ENCODE results near the gene SIX3.

The SIX3 gene

GRCh38 chr2:44952806-44953498 is 11.4 kb downstream of the SIX3 start:
- no peak for TF ChIP-seq POLR2A (IDR thresholded peaks at IDR 0.05; ENCODE audit: low read depth, low read length)
- FAIRE-seq (no peak), DNase-seq (ENCODE audit: insufficient read length, low spot score) (no peak)

DNA sequence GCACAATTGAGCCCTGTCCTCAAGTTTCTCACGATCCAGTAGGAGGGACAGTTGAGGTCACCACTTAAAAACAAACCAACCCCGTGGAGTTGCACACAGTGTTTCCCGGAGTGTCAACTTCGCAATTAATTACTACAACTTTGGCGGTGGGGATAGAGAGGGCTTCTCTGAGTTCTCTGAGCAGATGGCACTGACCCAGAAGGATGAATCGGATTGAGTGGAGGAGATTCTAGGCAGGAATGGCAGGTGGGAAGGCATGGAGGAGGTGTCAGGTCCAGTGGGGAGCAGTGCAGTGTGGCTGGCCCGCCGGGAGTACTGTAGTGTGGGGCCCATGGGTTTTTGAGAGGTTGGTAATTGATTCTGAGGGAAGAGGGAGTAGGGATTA is 12.0 kb downstream of the SIX3 start:
- TF ChIP-seq POLR2A (IDR thresholded peaks at IDR 0.05; ENCODE audit: low read depth, low read length): no peak
- no peak for FAIRE-seq
- DNase-seq (ENCODE audit: insufficient read length, low spot score): no peak

DNA sequence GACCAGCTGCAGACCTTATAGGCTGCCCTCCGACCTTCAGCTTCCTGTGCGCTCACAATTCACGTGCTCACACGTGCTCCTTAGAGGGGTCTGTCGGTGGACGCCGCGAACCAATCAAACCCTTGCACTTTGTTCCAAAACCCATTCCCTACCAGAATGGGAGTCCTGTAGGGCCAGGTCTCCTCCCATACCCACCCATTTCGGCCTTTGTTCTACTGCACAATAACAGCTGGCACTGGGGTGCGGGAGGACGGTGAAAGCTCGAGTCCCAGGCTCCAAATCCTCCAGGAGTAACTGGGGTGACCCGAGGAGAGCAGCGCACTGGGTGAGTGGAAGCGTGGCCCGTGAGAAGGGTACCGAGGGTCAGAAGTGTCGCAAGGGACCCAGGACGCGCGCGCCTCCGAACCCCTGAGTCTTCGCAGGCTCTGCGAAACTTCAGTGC is 13.0 kb downstream of the SIX3 start:
- FAIRE-seq: no peak
- no peak for DNase-seq (ENCODE audit: insufficient read length, low spot score)
- TF ChIP-seq POLR2A (IDR thresholded peaks at IDR 0.05; ENCODE audit: low read depth, low read length): no peak

DNA sequence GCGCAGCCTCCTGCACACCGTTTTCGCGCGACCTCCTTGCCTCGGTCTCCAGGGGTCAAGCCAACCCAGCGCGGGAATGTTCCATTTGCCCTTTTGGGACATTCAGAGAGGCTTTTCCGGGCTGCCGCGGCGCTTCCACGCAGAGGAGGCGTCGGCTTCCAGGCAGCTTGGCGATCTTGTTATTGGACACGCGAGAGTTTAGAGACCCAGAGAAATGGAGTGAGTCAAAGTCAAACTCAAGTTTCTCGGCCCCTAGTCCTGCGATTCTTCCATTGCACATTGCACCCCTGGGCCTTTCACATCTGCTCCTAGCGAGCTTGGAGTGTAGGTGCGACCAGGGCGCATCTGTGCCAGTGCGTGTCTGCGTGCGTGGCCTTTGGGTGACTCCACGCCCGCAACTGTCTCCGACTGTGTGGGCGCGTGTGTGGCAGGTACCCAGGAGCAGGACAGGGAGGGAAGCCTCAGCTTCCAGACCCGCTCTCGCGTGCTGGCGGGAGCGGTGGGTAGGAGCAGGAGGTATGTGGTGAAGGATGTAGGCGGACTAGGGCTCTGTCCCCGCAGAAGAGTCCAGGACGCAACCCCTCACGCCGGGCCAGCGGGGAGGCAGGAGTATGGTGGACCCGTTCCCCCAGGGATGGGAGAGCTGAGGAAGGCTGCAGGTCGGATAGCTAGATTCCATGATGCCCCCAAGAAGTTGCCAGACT is 13.5 kb downstream of the SIX3 start:
- TF ChIP-seq POLR2A (IDR thresholded peaks at IDR 0.05; ENCODE audit: low read depth, low read length): no peak
- DNase-seq (ENCODE audit: insufficient read length, low spot score) (no peak), FAIRE-seq (no peak)

DNA sequence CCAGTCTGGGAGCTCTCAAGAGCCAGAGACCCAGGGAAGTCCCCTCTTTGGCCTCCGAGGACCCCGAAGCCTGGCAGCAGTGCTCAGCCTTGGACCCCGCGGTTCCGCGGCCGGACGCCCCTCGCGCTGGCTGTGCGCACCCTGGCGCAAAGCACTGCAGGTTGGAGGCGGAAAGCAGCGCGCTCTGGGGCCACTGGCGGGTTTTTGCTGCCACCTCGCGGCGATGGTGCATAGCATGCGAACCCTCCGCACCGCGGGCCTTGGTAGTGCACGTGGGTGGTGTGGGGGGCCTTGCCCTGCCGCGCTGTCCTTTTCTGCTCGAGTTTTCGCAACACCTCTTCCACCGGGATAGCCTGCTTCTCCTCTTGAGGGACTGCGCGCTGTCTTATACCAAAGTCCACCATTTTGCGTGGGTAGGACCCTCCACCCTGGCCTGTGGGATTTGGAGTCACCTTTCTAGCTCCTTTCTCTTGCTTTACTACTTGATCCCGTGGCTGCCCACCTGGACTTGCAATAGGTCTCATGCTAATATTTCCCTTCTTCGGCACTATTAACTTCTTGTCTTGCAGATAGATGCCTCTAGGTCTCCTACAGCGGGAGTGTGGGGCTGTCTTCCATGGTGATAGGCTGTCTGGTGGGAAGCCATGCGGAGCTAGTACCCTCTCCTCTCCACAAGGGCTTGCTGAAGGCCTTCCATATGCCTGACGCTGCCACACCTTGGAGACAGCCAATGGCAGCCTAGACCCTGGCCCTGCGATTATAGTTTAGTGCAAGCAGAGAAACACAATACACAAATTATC is 14.3 kb downstream of the SIX3 start:
- TF ChIP-seq POLR2A (IDR thresholded peaks at IDR 0.05; ENCODE audit: low read depth, low read length): no peak
- FAIRE-seq (no peak), DNase-seq (ENCODE audit: insufficient read length, low spot score) (peak; percentile 83)

- no peak for FAIRE-seq
Observed at GRCh38 chr2:44956843-44957242, 15.3 kb downstream of the SIX3 start.

DNA sequence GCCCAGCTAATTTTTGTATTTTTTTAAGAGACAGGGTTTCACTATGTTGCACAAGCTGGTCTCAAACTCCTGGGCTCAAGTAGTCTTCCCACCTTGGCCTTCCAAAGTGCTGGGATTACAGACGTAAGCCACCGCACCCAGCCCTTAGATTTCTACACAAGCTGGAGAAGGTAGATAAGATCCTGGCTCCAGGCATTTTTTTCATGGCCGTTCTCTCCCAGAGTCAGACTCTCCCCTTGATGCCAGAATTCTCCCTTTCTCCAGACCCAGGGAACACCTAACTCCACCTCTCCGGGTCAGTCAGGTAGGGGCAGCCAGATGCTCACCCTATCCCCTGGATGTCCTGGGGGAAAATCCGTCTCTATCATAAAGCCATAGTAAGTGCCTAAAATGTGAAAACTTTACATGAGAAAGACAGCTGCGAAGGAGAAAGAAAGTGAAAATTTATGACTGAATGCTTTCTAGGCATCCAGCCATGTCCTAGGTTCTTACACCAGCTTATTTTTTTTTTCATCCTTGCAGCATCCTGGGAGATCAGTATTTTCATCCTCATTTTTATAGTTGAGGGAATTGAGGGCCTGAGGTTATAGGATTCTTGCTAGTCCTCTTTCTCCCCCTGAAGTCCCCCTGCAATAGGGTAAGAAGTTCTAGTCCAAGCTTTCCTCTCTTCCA is 16.3 kb downstream of the SIX3 start:
- DNase-seq (ENCODE audit: insufficient read length, low spot score) (no peak), FAIRE-seq (no peak)
- TF ChIP-seq POLR2A (IDR thresholded peaks at IDR 0.05; ENCODE audit: low read depth, low read length): no peak

More at GRCh38 chr2:44956843-44957242, 15.3 kb downstream of the SIX3 start:
- no peak for DNase-seq (ENCODE audit: insufficient read length, low spot score)
- no peak for TF ChIP-seq POLR2A (IDR thresholded peaks at IDR 0.05; ENCODE audit: low read depth, low read length)

DNA sequence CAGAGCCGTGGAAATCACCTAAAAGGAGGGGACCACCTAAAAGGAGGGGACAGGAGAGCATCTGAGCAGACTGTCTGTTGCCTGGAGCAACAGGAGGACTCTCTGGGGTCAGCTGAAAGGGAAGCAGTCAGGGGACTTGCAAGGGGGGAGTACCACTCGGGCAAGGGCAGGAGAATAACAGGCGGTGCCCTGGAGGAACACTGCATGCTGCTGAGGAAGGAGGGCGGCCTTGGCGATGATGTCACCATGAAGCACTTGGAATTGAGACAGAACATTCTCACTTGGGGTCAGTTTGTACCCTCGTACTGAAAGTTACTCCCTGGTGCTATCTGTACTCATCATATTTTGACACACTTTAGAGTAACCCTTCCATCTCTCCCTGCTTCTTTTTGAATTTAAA is 18.4 kb downstream of the SIX3 start:
- no peak for TF ChIP-seq POLR2A (IDR thresholded peaks at IDR 0.05; ENCODE audit: low read depth, low read length)
- DNase-seq (ENCODE audit: insufficient read length, low spot score) (no peak), FAIRE-seq (no peak)

- no peak for DNase-seq (ENCODE audit: insufficient read length, low spot score)
- TF ChIP-seq POLR2A (IDR thresholded peaks at IDR 0.05; ENCODE audit: low read depth, low read length): no peak
- no peak for FAIRE-seq
Observed at GRCh38 chr2:44960871-44961270, 19.4 kb downstream of the SIX3 start.

- TF ChIP-seq POLR2A (IDR thresholded peaks at IDR 0.05; ENCODE audit: low read depth, low read length): no peak
- DNase-seq (ENCODE audit: insufficient read length, low spot score) (no peak), FAIRE-seq (no peak)
Observed at GRCh38 chr2:44962176-44962695, 20.7 kb downstream of the SIX3 start.

GRCh38 chr2:44964752-44965236 is 23.3 kb downstream of the SIX3 start:
- DNase-seq (ENCODE audit: insufficient read length, low spot score) (no peak), FAIRE-seq (no peak)
- TF ChIP-seq POLR2A (IDR thresholded peaks at IDR 0.05; ENCODE audit: low read depth, low read length): no peak

DNA sequence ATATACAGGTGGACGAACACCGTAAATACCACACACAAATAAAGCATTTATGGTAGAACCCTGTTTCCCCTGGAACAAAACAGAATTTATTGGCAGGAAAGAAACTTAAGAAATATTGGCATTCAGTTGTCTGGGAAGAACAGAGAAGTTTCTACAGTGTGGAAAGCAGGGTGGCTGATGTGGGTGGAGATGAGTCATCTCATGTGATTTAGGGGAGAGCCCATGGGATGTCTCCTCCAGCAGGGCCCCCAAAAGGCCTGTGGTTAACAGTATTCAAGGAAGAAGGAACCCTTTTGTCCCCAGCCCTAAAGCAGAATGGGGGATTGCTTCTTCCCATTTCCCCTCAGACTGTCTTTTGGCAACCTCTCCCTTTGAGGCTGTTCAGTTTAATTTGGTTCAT is 24.2 kb downstream of the SIX3 start:
- no peak for DNase-seq (ENCODE audit: insufficient read length, low spot score)
- no peak for FAIRE-seq
- TF ChIP-seq POLR2A (IDR thresholded peaks at IDR 0.05; ENCODE audit: low read depth, low read length): no peak

DNA sequence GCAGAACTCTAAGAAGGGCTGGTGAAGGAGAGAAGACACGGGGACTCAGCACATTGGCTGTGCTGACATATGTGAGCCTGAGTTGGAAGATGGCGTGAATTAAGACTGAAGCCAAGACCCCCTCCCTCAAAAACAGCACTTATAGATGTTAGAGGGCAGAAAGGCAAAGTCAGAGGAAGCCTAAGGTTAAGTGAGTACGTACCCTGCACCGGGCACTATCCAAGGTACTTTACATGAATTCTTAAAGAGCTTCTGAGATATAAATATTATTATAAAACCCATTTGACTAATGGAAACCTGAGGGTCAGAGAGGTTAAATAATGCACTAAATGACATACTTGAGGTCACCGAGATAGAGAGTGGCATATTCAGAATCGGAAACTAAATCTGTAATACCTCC is 25.6 kb downstream of the SIX3 start:
- no peak for DNase-seq (ENCODE audit: insufficient read length, low spot score)
- no peak for FAIRE-seq
- no peak for TF ChIP-seq POLR2A (IDR thresholded peaks at IDR 0.05; ENCODE audit: low read depth, low read length)

Data from H54 (cell line).